HG03469 (cell line): ENCODE results near the gene OPRL1.

Source experiments
- ATAC-seq: cut with Tn5 transposase; IDR thresholded peaks from one replicate; pipeline ENCODE4 v1.9.1; 2021; ENCODE audit warnings: mild to moderate bottlenecking, moderate library complexity, moderate number of reproducible peaks; ENCODE audit not compliant: unreplicated experiment

OPRL1 gene

GRCh38 chr20:64070244-64070993, 9.5 kb upstream of the OPRL1 start:
- ATAC-seq, result no peak

GRCh38 chr20:64071341-64072332, 8.2 kb upstream of the OPRL1 start:
- no peak for ATAC-seq

- ATAC-seq, result no peak
Measured at GRCh38 chr20:64072498-64073063, 7.3 kb upstream of the OPRL1 start.

GRCh38 chr20:64073476-64074183, 6.3 kb upstream of the OPRL1 start:
- no peak for ATAC-seq

GRCh38 chr20:64074184-64074789, 5.6 kb upstream of the OPRL1 start:
- no peak for ATAC-seq

GRCh38 chr20:64074963-64075362, 4.9 kb upstream of the OPRL1 start:
- no peak for ATAC-seq

GRCh38 chr20:64075556-64075955, 4.3 kb upstream of the OPRL1 start:
- no peak for ATAC-seq

GRCh38 chr20:64076061-64076997, 3.6 kb upstream of the OPRL1 start:
- ATAC-seq, result no peak

GRCh38 chr20:64077094-64077493, 2.8 kb upstream of the OPRL1 start:
- ATAC-seq, result no peak

- ATAC-seq, result no peak
Measured at GRCh38 chr20:64077541-64077875, 2.4 kb upstream of the OPRL1 start.

GRCh38 chr20:64077876-64078551, 1.9 kb upstream of the OPRL1 start:
- no peak for ATAC-seq

GRCh38 chr20:64078934-64079272, 979 bp upstream of the OPRL1 start:
- no peak for ATAC-seq

- no peak for ATAC-seq
Measured at GRCh38 chr20:64079273-64080012, 439 bp upstream of the OPRL1 start, which contains the start of gene RGS19. TSS of gene RGS19 (minus strand) at chr20:64079518. CDS start at chr20:64076886, 2,632 bp downstream.

GRCh38 chr20:64080813-64081623, 1.1 kb downstream of the OPRL1 start:
- no peak for ATAC-seq

GRCh38 chr20:64081624-64081964, 1.7 kb downstream of the OPRL1 start:
- no peak for ATAC-seq

- ATAC-seq, result no peak
Measured at GRCh38 chr20:64082126-64082731, 2.3 kb downstream of the OPRL1 start.

- ATAC-seq, result no peak
Measured at GRCh38 chr20:64082820-64083377, 3.0 kb downstream of the OPRL1 start.
